Measurements from ENCODE around the gene P2RX1. TPM values are rescaled to one million over a fixed set of nuclear protein-coding genes. Genes with fewer than 3 reads are reported as not detected.

P2RX1 gene
- total and polyA plus RNA-seq, 2 of the 4 experiments (the other 2 are of a cell fraction): not detected

DNA sequence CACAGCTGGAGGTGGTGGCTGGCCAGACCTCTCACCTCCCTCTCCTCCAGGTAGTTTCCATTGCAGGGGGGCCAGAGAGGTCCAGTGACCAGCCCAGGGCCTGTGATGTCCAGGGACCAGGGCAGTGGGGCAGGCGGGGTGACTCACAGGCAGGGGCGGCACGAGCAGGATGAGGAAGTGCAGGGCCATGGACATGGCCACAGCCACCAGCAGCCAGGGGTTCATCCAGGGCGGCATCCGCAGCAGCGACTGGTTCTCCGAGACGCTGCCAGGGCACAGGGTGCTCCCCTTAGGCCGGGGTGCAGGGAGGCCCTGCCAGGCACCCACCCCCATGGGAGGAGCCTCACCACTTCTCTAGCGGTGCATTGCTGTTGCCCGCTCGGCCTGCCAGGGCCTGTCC, 12.9 kb upstream of the P2RX1 start:
- H3K79me1 ChIP-seq (ENCODE audit: low read depth in 1 of 2, low read length in 2 of 2): no peaks in the 10 kb centered on the region
- dilution Hi-C loops (cut with HindIII; ENCODE audit: low sequenced_read_pairs, unreplicated experiment): no loop called here
- no peaks in the 10 kb centered on the region for H4K20me1 ChIP-seq (ENCODE audit: insufficient read depth, low read length)
- no peak overlapping the region for H2BK5ac ChIP-seq (ENCODE audit: low read depth, low read length, poor library complexity, severe bottlenecking)
- in situ Hi-C loops (cut with MboI; ENCODE audit: low sequenced_read_pairs): no loop called here
- DNase-seq: no peak
- POLR2A ChIA-PET (ENCODE audit: unreplicated experiment): no interaction called here
- H2AFZ ChIP-seq (replicated peaks; ENCODE audit: low read length, poor library complexity): no peak overlapping the region
- ATAC-seq (ENCODE audit: low read depth): no peak
- no peaks in the 10 kb centered on the region for H3K9me1 ChIP-seq (ENCODE audit: insufficient read depth, low read length)
- H3K14ac ChIP-seq (replicated peaks; ENCODE audit: low read depth, low read length): no peak overlapping the region
- no peak overlapping the region for H4K8ac ChIP-seq (ENCODE audit: low read depth in 2 of 2, low read length in 2 of 2)
- no peak overlapping the region for H4K5ac ChIP-seq (ENCODE audit: low read depth, low read length)
- H3K27ac ChIP-seq (ENCODE audit: insufficient read depth, low read length): no peak overlapping the region
- H3K18ac ChIP-seq (ENCODE audit: low read depth, low read length): no peak overlapping the region
- H2BK20ac ChIP-seq (ENCODE audit: low read depth, low read length): no peak overlapping the region
- H4K91ac ChIP-seq (ENCODE audit: insufficient read depth, low read depth, low read length): no peak overlapping the region
- H2BK15ac ChIP-seq (ENCODE audit: low read depth, low read length): no peak overlapping the region
- H3K36me3 ChIP-seq (ENCODE audit: control insufficient read depth, insufficient read depth, low read length): no peaks in the 10 kb centered on the region
- CTCF ChIA-PET: no interaction called here
- no peak overlapping the region for H3K9ac ChIP-seq (ENCODE audit: low read depth, low read length)
- WGBS, 2 experiments (ENCODE audit: extremely low coverage in 2 of 2, insufficient read length in 1 of 2): 93% methylated on average over 3 of the region's 12 CpGs; no CpG with 5 or more reads in 1 of the 2 experiments
- H3K27me3 ChIP-seq (ENCODE audit: control insufficient read depth, insufficient read depth, low read length): peaks cover 4% of the 10 kb centered on the region; the same call in 1 of the 2 replicates
- H3K9me3 ChIP-seq (ENCODE audit: control insufficient read depth, insufficient read depth, low read length): no peaks in the 10 kb centered on the region
- H3K4me1 ChIP-seq (ENCODE audit: control insufficient read depth, insufficient read depth, low read length): peaks cover 3% of the 10 kb centered on the region; the same call in 1 of the 2 replicates
- H3K23ac ChIP-seq (ENCODE audit: low read depth, low read length): no peak overlapping the region
- H3K4ac ChIP-seq (ENCODE audit: low read depth, low read length): no peak overlapping the region
- no peak overlapping the region for H2AK5ac ChIP-seq (ENCODE audit: low read depth, low read length)
- H2AK9ac ChIP-seq (replicated peaks; ENCODE audit: low read depth, low read length, poor library complexity): peak overlapping the region; percentile 23
- H3K4me2 ChIP-seq (ENCODE audit: low read depth, low read length): no peak overlapping the region
- intact Hi-C loops (cut with micrococcal nuclease): no loop called here
- TF ChIP-seq MAFK (IDR thresholded peaks at IDR 0.05; ENCODE audit: low read depth, low read length): no peak
- no peak for TF ChIP-seq CEBPB (IDR thresholded peaks at IDR 0.05; ENCODE audit: low read depth, low read length)
- TF ChIP-seq, protein P1, sequence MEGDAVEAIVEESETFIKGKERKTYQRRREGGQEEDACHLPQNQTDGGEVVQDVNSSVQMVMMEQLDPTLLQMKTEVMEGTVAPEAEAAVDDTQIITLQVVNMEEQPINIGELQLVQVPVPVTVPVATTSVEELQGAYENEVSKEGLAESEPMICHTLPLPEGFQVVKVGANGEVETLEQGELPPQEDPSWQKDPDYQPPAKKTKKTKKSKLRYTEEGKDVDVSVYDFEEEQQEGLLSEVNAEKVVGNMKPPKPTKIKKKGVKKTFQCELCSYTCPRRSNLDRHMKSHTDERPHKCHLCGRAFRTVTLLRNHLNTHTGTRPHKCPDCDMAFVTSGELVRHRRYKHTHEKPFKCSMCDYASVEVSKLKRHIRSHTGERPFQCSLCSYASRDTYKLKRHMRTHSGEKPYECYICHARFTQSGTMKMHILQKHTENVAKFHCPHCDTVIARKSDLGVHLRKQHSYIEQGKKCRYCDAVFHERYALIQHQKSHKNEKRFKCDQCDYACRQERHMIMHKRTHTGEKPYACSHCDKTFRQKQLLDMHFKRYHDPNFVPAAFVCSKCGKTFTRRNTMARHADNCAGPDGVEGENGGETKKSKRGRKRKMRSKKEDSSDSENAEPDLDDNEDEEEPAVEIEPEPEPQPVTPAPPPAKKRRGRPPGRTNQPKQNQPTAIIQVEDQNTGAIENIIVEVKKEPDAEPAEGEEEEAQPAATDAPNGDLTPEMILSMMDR (conservative IDR thresholded peaks at IDR 0.05; ENCODE audit: low read depth, low read length): no peak
- no peak for TF ChIP-seq MAZ (IDR thresholded peaks at IDR 0.05; ENCODE audit: borderline replicate concordance, low read depth, low read length)
- TF ChIP-seq, protein P2, sequence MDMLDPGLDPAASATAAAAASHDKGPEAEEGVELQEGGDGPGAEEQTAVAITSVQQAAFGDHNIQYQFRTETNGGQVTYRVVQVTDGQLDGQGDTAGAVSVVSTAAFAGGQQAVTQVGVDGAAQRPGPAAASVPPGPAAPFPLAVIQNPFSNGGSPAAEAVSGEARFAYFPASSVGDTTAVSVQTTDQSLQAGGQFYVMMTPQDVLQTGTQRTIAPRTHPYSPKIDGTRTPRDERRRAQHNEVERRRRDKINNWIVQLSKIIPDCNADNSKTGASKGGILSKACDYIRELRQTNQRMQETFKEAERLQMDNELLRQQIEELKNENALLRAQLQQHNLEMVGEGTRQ (IDR thresholded peaks at IDR 0.05; ENCODE audit: low read depth, low read length): no peak
- TF ChIP-seq FOS (IDR thresholded peaks at IDR 0.05; ENCODE audit: low read depth, low read length): no peak
- TF ChIP-seq BHLHE40 (IDR thresholded peaks at IDR 0.05; ENCODE audit: low read depth, low read length): no peak
- TF ChIP-seq MXI1 (IDR thresholded peaks at IDR 0.05; ENCODE audit: borderline replicate concordance, low read depth, low read length): no peak
- no peak for TF ChIP-seq POLR2A (IDR thresholded peaks at IDR 0.05; ENCODE audit: low read depth, low read length)
- TF ChIP-seq SMC3 (IDR thresholded peaks at IDR 0.05; ENCODE audit: low read depth, low read length): no peak
- TF ChIP-seq RAD21 (IDR thresholded peaks at IDR 0.05; ENCODE audit: low read length): no peak
- TF ChIP-seq RCOR1 (IDR thresholded peaks at IDR 0.05; ENCODE audit: insufficient replicate concordance, low read length): no peak
- TF ChIP-seq, protein P3, sequence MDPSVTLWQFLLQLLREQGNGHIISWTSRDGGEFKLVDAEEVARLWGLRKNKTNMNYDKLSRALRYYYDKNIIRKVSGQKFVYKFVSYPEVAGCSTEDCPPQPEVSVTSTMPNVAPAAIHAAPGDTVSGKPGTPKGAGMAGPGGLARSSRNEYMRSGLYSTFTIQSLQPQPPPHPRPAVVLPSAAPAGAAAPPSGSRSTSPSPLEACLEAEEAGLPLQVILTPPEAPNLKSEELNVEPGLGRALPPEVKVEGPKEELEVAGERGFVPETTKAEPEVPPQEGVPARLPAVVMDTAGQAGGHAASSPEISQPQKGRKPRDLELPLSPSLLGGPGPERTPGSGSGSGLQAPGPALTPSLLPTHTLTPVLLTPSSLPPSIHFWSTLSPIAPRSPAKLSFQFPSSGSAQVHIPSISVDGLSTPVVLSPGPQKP (IDR thresholded peaks at IDR 0.05; ENCODE audit: borderline replicate concordance, low read depth, low read length): no peak
- TF ChIP-seq RFX5 (IDR thresholded peaks at IDR 0.05; ENCODE audit: low read depth, low read length): no peak
- no peak for TF ChIP-seq NFE2L2 (IDR thresholded peaks at IDR 0.05; ENCODE audit: low read depth, low read length)
- no peak for TF ChIP-seq CHD1 (IDR thresholded peaks at IDR 0.05; ENCODE audit: low read depth, low read length)
- H2BK120ac ChIP-seq (ENCODE audit: low read depth, low read length): no peak overlapping the region
- H3K56ac ChIP-seq (ENCODE audit: extremely low read depth, insufficient read depth, low read length): no peak overlapping the region
- BruUV-seq (replicated peaks): no TSS peak
- H3K4me3 ChIP-seq (ENCODE audit: insufficient read depth, low read depth, low read length): no peak overlapping the region
